GM18520 (cell line): ENCODE measurements around the gene GPC6.
"Not testable (repeated sequence)": the region's sequence is repeated elsewhere in the genome, so short reads cannot be mapped to it uniquely, and the experiment has no call there.

Experiments
- ATAC-seq: cut with Tn5 transposase; IDR thresholded peaks from one replicate; pipeline ENCODE4 v1.9.1; 2021; ENCODE audit not compliant: unreplicated experiment

GPC6 gene

GRCh38 chr13:93422980-93423543, 196.5 kb downstream of the GPC6 start:
- ATAC-seq, result no peak

GRCh38 chr13:93425411-93425810, 198.8 kb downstream of the GPC6 start:
- no peak for ATAC-seq

- no peak for ATAC-seq
Measured at GRCh38 chr13:93430381-93430780, 203.8 kb downstream of the GPC6 start.

GRCh38 chr13:93435651-93436050, 209.0 kb downstream of the GPC6 start:
- ATAC-seq, result no peak

- no peak for ATAC-seq
Measured at GRCh38 chr13:93437081-93437480, 210.5 kb downstream of the GPC6 start.

GRCh38 chr13:93446238-93446637, 219.6 kb downstream of the GPC6 start:
- no peak for ATAC-seq

GRCh38 chr13:93450191-93450621, 223.6 kb downstream of the GPC6 start:
- no peak for ATAC-seq

- ATAC-seq, result no peak
Measured at GRCh38 chr13:93450761-93451160, 224.2 kb downstream of the GPC6 start.

GRCh38 chr13:93454676-93455235, 228.1 kb downstream of the GPC6 start:
- not testable (repeated sequence) for ATAC-seq

GRCh38 chr13:93455861-93456260, 229.3 kb downstream of the GPC6 start:
- no peak for ATAC-seq

GRCh38 chr13:93460005-93460404, 233.4 kb downstream of the GPC6 start:
- no peak for ATAC-seq

GRCh38 chr13:93462151-93462550, 235.5 kb downstream of the GPC6 start:
- ATAC-seq, result no peak

- no peak for ATAC-seq
Measured at GRCh38 chr13:93466502-93467036, 240.0 kb downstream of the GPC6 start.

GRCh38 chr13:93467175-93467574, 240.6 kb downstream of the GPC6 start:
- no peak for ATAC-seq

- no peak for ATAC-seq
Measured at GRCh38 chr13:93468433-93468832, 241.8 kb downstream of the GPC6 start.

GRCh38 chr13:93472296-93472695, 245.7 kb downstream of the GPC6 start:
- no peak for ATAC-seq

GRCh38 chr13:93472814-93473296, 246.2 kb downstream of the GPC6 start:
- ATAC-seq, result no peak

GRCh38 chr13:93473441-93474270, 247.0 kb downstream of the GPC6 start:
- no peak for ATAC-seq

- ATAC-seq, result no peak
Measured at GRCh38 chr13:93476175-93476574, 249.6 kb downstream of the GPC6 start.

- no peak for ATAC-seq
Measured at GRCh38 chr13:93477238-93477637, 250.6 kb downstream of the GPC6 start.

GRCh38 chr13:93480553-93481106, 254.0 kb downstream of the GPC6 start:
- ATAC-seq, result no peak
